ENCODE data around the gene NUDT3.
"Not testable (repeated sequence)": the region's sequence is repeated elsewhere in the genome, so short reads cannot be mapped to it uniquely, and the experiment has no call there.

NUDT3 gene

DNA sequence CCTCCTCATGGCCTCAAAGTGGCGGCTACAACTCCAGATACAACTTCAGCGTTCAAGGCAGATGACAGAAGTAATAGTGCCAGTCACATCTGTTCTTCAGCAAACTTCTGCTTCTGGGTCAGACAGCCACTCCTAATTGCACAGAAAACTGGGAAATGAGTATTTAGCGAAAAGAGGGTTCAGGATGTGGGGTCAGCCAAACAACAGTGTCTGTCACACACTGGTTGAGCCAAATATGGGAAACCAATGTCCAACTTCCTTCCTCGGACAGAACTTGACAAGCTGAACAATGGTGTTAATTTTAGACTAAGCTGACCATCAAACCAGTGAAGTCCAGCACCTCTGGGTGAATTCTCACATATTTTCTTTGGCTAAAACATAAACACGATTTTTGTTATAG, 22.1 kb downstream of the NUDT3 start:
- Histone ChIP-seq H3K9ac (ENCODE audit: low read length in 2 of 2) (no peak overlapping the region), H3K9me3 (ENCODE audit: control insufficient read depth in 2 of 2, low read length in 2 of 2) (no peaks in the 10 kb centered on the region), H3K4me3 (ENCODE audit: low read length in 2 of 2) (no peak overlapping the region), H3K36me3 (ENCODE audit: control insufficient read depth in 2 of 2, insufficient read depth in 2 of 2, low read length in 2 of 2) (no peaks in the 10 kb centered on the region), H3K4me1 (ENCODE audit: control insufficient read depth, insufficient read depth, low read length) (no peaks in the 10 kb centered on the region), H3K27me3 (ENCODE audit: control insufficient read depth in 1 of 2, insufficient read depth in 2 of 2, low read length in 2 of 2) (no peaks in the 10 kb centered on the region), H3K27ac (ENCODE audit: low read length) (no peak overlapping the region)

DNA sequence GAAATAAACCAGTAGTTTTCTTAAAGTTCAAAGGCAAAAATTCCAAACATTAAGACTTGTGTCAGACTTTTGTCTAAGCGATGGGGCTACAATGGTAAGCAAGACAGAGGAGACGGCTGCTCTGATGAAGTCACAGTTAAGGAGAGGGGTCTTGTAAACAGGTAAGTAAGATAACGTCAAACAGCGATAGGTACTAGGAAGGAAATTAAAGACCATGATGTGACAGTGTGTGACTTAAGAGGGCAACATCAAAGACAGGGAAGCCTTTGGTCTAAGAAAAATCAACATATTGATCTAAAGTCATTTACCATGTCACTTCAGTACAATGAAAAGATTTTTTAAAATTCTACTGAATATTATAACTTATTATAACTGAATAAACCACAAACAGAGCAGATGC, 23.1 kb downstream of the NUDT3 start:
- no peaks in the 10 kb centered on the region for H3K27me3 ChIP-seq (ENCODE audit: control insufficient read depth in 1 of 2, insufficient read depth in 2 of 2, low read length in 2 of 2)
- H3K36me3 ChIP-seq (ENCODE audit: control insufficient read depth in 2 of 2, insufficient read depth in 2 of 2, low read length in 2 of 2), result no peaks in the 10 kb centered on the region
- H3K4me1 ChIP-seq (ENCODE audit: control insufficient read depth, insufficient read depth, low read length), result no peaks in the 10 kb centered on the region
- H3K9ac ChIP-seq (ENCODE audit: low read length in 2 of 2), result no peak overlapping the region
- H3K27ac ChIP-seq (ENCODE audit: low read length), result no peak overlapping the region
- no peaks in the 10 kb centered on the region for H3K9me3 ChIP-seq (ENCODE audit: control insufficient read depth in 2 of 2, low read length in 2 of 2)
- H3K4me3 ChIP-seq (ENCODE audit: low read length in 2 of 2), result no peak overlapping the region

DNA sequence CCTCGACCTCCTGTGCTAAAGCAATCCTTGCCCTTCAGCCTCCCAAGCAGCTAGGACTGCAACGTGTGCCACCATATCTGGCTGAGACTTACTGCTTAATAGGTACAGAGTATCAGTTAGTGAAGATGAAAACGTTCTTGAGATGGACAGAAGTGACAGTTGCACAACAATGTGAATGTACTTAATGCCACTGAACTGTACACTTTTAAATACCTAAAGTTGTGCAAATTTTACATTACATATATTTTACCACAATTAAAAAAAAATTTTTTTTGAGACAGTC, 25.9 kb downstream of the NUDT3 start:
- no peak overlapping the region for H3K9ac ChIP-seq (ENCODE audit: low read length in 2 of 2)
- no peaks in the 10 kb centered on the region for H3K27me3 ChIP-seq (ENCODE audit: control insufficient read depth in 1 of 2, insufficient read depth in 2 of 2, low read length in 2 of 2)
- H3K27ac ChIP-seq (ENCODE audit: low read length), result no peak overlapping the region
- H3K36me3 ChIP-seq (ENCODE audit: control insufficient read depth in 2 of 2, insufficient read depth in 2 of 2, low read length in 2 of 2), result no peaks in the 10 kb centered on the region
- no peak overlapping the region for H3K4me3 ChIP-seq (ENCODE audit: low read length in 2 of 2)
- H3K9me3 ChIP-seq (ENCODE audit: control insufficient read depth in 2 of 2, low read length in 2 of 2), result no peaks in the 10 kb centered on the region
- H3K4me1 ChIP-seq (ENCODE audit: control insufficient read depth, insufficient read depth, low read length), result no peaks in the 10 kb centered on the region

DNA sequence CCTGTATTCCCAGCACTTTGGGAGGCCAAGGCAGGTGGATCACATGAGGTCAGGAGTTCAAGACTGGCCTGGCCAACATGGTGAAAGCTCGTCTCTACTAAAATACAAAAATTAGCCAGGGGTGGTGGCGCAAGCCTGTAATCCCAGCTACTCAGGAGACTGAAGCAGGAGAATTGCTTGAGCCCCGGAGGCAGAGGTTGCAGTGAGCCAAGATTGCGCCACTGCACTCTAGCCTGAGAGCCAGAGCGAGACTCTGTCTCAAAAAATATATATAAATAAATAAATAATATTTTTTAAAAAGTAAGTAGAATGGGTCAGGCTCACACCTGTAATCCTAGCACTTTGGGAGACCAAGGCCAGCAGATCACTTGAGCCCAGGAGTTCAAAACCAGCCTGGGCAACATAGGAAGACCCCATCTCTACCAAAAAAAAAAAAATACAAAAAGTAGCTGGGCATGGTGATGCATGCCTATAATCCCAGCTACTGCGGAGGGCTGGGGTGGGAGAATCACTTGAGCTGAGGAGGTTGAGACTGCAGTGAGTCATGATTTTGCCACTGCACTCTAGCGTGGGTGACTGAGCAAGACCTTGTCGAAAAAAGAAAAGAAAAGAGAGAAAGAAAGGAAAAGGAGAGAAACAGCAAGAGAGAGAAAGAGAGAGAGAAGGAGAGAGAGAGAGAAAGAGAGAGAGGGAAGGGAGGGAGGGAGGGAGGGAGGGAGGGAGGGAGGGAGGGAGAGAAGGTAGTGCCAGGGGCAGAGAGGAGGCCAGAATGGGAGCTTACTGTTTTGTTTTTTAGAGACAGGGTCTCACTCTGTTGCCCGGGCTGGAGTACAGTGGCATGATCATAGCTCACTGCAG, 26.5 kb downstream of the NUDT3 start:
- H3K27ac ChIP-seq (ENCODE audit: low read length); H3K9me3 ChIP-seq (ENCODE audit: control insufficient read depth in 2 of 2, low read length in 2 of 2); H3K4me1 ChIP-seq (ENCODE audit: control insufficient read depth, insufficient read depth, low read length); H3K36me3 ChIP-seq (ENCODE audit: control insufficient read depth in 2 of 2, insufficient read depth in 2 of 2, low read length in 2 of 2); H3K9ac ChIP-seq (ENCODE audit: low read length in 2 of 2); H3K27me3 ChIP-seq (ENCODE audit: control insufficient read depth in 1 of 2, insufficient read depth in 2 of 2, low read length in 2 of 2); H3K4me3 ChIP-seq (ENCODE audit: low read length in 2 of 2): not testable (repeated sequence)

DNA sequence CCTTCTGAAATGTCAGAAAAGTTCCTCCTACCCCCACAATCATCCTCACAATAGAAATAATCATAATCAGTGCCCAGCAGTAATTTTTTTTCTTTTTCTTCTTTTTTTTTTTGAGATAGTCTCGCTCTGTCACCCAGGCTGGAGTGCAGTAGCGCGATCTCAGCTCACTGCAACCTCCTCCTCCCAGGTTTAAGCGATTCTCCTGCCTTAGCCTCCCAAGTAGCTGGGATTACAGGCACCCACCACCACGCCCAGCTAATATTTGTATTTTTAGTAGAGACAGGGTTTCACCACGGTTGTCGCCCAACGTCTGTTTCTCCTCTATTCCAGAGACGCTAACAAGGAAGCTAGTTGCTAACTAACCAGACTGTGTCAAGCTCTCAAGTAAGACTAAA, 28.8 kb downstream of the NUDT3 start:
- not testable (repeated sequence) for H3K9ac ChIP-seq (ENCODE audit: low read length in 2 of 2); H3K27me3 ChIP-seq (ENCODE audit: control insufficient read depth in 1 of 2, insufficient read depth in 2 of 2, low read length in 2 of 2); H3K27ac ChIP-seq (ENCODE audit: low read length); H3K4me1 ChIP-seq (ENCODE audit: control insufficient read depth, insufficient read depth, low read length); H3K9me3 ChIP-seq (ENCODE audit: control insufficient read depth in 2 of 2, low read length in 2 of 2); H3K4me3 ChIP-seq (ENCODE audit: low read length in 2 of 2); H3K36me3 ChIP-seq (ENCODE audit: control insufficient read depth in 2 of 2, insufficient read depth in 2 of 2, low read length in 2 of 2)

DNA sequence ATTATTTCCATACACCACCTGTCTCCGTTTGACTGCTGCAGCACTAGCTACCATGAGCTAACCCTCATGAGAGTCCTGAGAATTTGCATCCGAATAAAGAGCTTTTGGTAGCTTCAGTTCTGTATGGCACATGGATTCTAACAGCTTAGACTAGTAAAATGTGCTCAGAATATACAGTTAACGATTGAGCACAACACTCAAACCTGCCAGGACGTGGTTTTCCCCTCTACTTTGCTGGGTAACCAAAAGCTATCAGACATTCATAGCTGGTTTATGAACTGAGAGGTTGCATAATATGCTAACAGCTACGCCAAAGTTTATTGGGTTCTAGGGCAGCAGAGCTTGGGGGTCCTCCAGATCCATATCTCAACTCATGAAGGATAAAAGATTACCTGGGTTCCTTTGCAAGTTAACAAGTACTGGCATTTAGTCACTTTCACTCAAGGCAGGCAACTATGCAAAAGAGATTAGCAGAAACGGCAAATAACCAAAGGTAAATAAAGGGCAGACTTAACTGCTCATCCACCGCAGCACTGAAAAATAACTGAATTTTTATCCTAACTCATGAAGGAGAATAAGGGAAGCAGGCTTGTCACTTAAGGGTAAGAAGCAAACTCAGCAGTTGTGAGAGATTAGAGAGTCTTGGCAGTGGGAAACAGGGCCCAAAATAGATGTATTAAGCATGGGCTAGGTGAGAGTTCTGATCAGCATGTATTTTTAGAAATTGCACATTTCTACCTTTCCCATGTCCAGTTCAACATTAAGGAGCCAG, 29.4 kb downstream of the NUDT3 start:
- H3K9ac ChIP-seq (ENCODE audit: low read length in 2 of 2), result no peak overlapping the region
- H3K27ac ChIP-seq (ENCODE audit: low read length), result no peak overlapping the region
- no peak overlapping the region for H3K4me3 ChIP-seq (ENCODE audit: low read length in 2 of 2)
- no peaks in the 10 kb centered on the region for H3K36me3 ChIP-seq (ENCODE audit: control insufficient read depth in 2 of 2, insufficient read depth in 2 of 2, low read length in 2 of 2)
- H3K9me3 ChIP-seq (ENCODE audit: control insufficient read depth in 2 of 2, low read length in 2 of 2), result no peaks in the 10 kb centered on the region
- no peaks in the 10 kb centered on the region for H3K4me1 ChIP-seq (ENCODE audit: control insufficient read depth, insufficient read depth, low read length)
- H3K27me3 ChIP-seq (ENCODE audit: control insufficient read depth in 1 of 2, insufficient read depth in 2 of 2, low read length in 2 of 2), result no peaks in the 10 kb centered on the region

DNA sequence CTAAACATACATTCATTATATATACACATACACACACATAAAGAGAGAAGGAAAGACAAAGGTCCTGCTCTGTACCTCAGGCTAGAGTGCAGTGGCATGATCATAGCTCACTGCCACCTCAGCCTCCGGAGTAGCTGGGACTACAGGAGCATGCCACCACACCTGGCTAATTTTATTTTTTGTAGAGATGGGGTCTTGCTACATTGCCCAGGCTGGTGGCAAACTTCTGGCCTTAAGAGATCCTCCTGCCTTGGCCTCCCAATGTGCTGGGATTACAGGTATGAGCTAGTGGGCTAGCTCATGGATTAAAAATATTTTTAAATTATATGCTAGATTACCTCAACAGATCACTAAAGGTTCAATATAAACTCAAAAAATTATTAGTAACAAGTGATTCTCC, 30.3 kb downstream of the NUDT3 start:
- Histone ChIP-seq H3K27me3 (ENCODE audit: control insufficient read depth in 1 of 2, insufficient read depth in 2 of 2, low read length in 2 of 2) (no peaks in the 10 kb centered on the region), H3K9me3 (ENCODE audit: control insufficient read depth in 2 of 2, low read length in 2 of 2) (no peaks in the 10 kb centered on the region), H3K36me3 (ENCODE audit: control insufficient read depth in 2 of 2, insufficient read depth in 2 of 2, low read length in 2 of 2) (no peaks in the 10 kb centered on the region), H3K4me1 (ENCODE audit: control insufficient read depth, insufficient read depth, low read length) (no peaks in the 10 kb centered on the region), H3K4me3 (ENCODE audit: low read length in 2 of 2) (no peak overlapping the region), H3K9ac (ENCODE audit: low read length in 2 of 2) (no peak overlapping the region), H3K27ac (ENCODE audit: low read length) (no peak overlapping the region)

DNA sequence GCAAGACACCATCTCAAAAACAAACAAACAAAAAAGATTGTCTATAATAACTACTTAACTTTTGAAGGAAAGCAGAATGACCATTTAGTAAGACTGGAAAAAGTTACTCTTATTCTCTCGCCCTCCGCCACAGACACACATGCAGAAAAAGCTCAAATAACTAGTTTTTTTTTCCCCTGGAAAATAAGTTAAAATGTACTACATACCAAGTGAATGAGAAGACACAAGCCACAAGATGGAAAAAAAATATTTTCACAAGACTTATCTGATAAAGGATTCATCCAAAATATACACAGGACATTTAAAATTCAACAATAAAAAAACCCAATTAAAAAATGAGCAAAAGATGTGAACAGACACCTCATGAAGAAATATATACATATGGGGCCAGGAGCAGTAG, 31.9 kb downstream of the NUDT3 start:
- H3K27ac ChIP-seq (ENCODE audit: low read length), result no peak overlapping the region
- H3K4me3 ChIP-seq (ENCODE audit: low read length in 2 of 2), result no peak overlapping the region
- no peaks in the 10 kb centered on the region for H3K27me3 ChIP-seq (ENCODE audit: control insufficient read depth in 1 of 2, insufficient read depth in 2 of 2, low read length in 2 of 2)

DNA sequence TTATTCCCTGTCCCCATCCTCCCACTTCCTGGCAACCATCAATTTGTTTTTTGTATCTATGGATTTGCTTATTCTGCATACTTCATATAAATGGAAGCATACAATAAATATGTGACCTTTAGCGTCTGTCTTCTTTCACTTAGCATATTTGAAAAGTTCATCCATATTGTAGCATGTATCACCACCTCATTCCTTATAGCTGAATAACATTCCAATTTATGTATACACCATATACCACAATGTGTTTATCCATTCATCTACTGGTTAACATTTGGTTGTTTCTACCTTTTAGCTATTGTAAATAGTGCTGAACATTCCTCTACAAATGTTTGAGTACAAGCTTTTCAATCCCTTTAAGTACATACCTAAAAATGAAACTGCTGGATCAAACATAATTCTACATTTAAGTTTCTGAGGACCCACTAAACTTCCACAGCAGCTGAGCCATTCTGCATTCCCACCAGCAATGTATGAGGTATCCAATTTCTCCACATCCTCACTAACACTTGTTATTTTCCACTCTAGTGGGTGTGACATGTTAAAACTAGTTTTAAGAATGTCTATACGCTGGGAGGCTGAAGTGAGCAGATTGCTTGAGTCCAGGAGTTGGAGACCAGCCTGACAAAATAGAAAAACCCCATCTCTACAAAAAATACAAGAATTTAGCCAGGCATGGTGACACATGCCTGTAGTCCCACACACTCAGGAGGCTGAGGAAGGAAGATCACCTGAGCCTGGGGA, 32.9 kb downstream of the NUDT3 start:
- H3K9ac ChIP-seq (ENCODE audit: low read length in 2 of 2), result no peak overlapping the region
- H3K9me3 ChIP-seq (ENCODE audit: control insufficient read depth in 2 of 2, low read length in 2 of 2), result no peaks in the 10 kb centered on the region
- no peak overlapping the region for H3K4me3 ChIP-seq (ENCODE audit: low read length in 2 of 2)
- H3K27ac ChIP-seq (ENCODE audit: low read length), result no peak overlapping the region
- H3K36me3 ChIP-seq (ENCODE audit: control insufficient read depth in 2 of 2, insufficient read depth in 2 of 2, low read length in 2 of 2), result no peaks in the 10 kb centered on the region
- H3K4me1 ChIP-seq (ENCODE audit: control insufficient read depth, insufficient read depth, low read length), result no peaks in the 10 kb centered on the region
- no peaks in the 10 kb centered on the region for H3K27me3 ChIP-seq (ENCODE audit: control insufficient read depth in 1 of 2, insufficient read depth in 2 of 2, low read length in 2 of 2)

More for the DNA sequence above, 31.9 kb downstream of the NUDT3 start:
- Histone ChIP-seq H3K9me3 (ENCODE audit: control insufficient read depth in 2 of 2, low read length in 2 of 2) (no peaks in the 10 kb centered on the region), H3K4me1 (ENCODE audit: control insufficient read depth, insufficient read depth, low read length) (no peaks in the 10 kb centered on the region), H3K9ac (ENCODE audit: low read length in 2 of 2) (no peak overlapping the region), H3K36me3 (ENCODE audit: control insufficient read depth in 2 of 2, insufficient read depth in 2 of 2, low read length in 2 of 2) (no peaks in the 10 kb centered on the region)

DNA sequence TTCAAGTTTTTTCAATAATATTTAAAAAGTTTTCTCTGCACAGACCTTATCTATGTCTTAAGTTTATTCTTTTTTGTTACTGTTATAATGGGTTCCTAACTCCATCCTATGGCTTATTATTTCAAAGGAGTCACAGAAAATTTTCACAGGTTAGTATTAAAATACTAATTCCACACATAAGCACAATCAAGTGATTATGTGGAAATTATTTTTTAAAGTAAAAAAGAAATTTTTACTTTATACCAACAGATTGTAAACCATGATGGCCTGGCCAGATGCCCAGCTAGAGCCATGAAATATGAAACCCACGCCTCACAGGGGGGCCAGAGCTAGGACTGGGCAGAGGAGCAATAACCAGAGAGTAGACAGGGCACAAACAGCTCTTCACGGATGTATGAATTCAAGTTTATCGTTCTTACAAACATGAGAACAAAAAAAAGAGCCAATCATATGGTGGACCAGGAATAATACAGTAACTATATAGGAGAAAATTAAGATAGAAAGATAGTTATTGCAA, 34.0 kb downstream of the NUDT3 start:
- Histone ChIP-seq H3K9ac (ENCODE audit: low read length in 2 of 2) (no peak overlapping the region), H3K4me1 (ENCODE audit: control insufficient read depth, insufficient read depth, low read length) (no peaks in the 10 kb centered on the region), H3K9me3 (ENCODE audit: control insufficient read depth in 2 of 2, low read length in 2 of 2) (no peaks in the 10 kb centered on the region)

More for the DNA sequence above, 34.0 kb downstream of the NUDT3 start:
- Histone ChIP-seq H3K36me3 (ENCODE audit: control insufficient read depth in 2 of 2, insufficient read depth in 2 of 2, low read length in 2 of 2) (no peaks in the 10 kb centered on the region), H3K27me3 (ENCODE audit: control insufficient read depth in 1 of 2, insufficient read depth in 2 of 2, low read length in 2 of 2) (no peaks in the 10 kb centered on the region), H3K4me3 (ENCODE audit: low read length in 2 of 2) (no peak overlapping the region), H3K27ac (ENCODE audit: low read length) (no peak overlapping the region)

All from stomach smooth muscle (tissue), 2 donors.